Progenitor cell of endocrine pancreas (in vitro differentiated cells): ENCODE data around the gene CDC42EP4. TPM values are rescaled to one million over a fixed set of nuclear protein-coding genes. Genes with fewer than 3 reads are reported as not detected.

Experiments
- DNase-seq: peaks from one replicate; pipeline ENCODE4 v3.0.0; 2021; ENCODE audit warnings: low spot score; ENCODE audit not compliant: unreplicated experiment
- H3K27ac Mint-ChIP-seq: 2 replicates; pipeline ENCODE4 v1.8.0; 2021; ENCODE audit warnings: mild to moderate bottlenecking, moderate library complexity, mixed read lengths
- H3K27me3 Mint-ChIP-seq: 2 replicates; pipeline ENCODE4 v1.8.0; 2021; ENCODE audit warnings: mixed read lengths
- H3K36me3 Mint-ChIP-seq: 2 replicates; pipeline ENCODE4 v1.8.0; 2022; ENCODE audit warnings: mixed read lengths; ENCODE audit not compliant: insufficient read depth
- H3K4me1 Mint-ChIP-seq: 2 replicates; pipeline ENCODE4 v1.8.0; 2021; ENCODE audit warnings: low read depth, mixed read lengths
- H3K4me3 Mint-ChIP-seq: 2 replicates; pipeline ENCODE4 v1.8.0; 2021; ENCODE audit warnings: low read depth, mild to moderate bottlenecking, moderate library complexity, mixed read lengths
- H3K9me3 Mint-ChIP-seq: 2 replicates; pipeline ENCODE4 v1.8.0; 2021; ENCODE audit warnings: low read depth, mixed read lengths
- total RNA-seq: library from RNA; stranded (reverse); gene quantifications from 2 replicates; pipeline ENCODE4 v1.2.1, GENCODE V29; 2021
- TF ChIP-seq, protein P1 (sequence below): fragments of 200-600 bp; sonication (generic); IDR thresholded peaks from one replicate; pipeline ENCODE4 v1.5.0; 2021; ENCODE audit warnings: antibody characterized with exemption, mild to moderate bottlenecking; ENCODE audit not compliant: unreplicated experiment

The CDC42EP4 gene
- total RNA-seq, 1 donor from 2014 or later: 77.9 TPM

DNA sequence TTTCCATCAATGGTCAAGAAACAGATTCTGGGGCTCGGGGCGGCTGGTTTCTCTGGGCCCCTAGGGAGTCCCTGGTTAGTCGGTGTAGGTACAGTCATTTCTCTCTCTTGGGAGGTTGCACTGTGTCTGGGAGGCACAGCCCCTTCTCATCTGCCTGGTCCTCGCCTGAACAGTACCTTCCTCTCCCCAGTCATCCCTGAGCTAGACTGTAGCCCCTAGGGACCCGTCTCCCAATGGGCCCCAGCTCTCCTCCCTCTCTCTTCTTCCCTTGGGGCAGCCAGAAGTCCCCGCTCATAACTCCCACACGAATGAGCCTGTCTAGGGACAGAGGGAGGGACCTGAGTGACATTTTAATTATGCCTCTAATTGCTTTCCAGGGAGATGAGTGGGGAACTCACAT lies 29.9 kb downstream of the CDC42EP4 start:
- H3K27ac Mint-ChIP-seq: peak overlapping the region; percentile 37
- H3K4me1 Mint-ChIP-seq: peaks cover 25% of the 10 kb centered on the region
- no peaks in the 10 kb centered on the region for H3K27me3 Mint-ChIP-seq

DNA sequence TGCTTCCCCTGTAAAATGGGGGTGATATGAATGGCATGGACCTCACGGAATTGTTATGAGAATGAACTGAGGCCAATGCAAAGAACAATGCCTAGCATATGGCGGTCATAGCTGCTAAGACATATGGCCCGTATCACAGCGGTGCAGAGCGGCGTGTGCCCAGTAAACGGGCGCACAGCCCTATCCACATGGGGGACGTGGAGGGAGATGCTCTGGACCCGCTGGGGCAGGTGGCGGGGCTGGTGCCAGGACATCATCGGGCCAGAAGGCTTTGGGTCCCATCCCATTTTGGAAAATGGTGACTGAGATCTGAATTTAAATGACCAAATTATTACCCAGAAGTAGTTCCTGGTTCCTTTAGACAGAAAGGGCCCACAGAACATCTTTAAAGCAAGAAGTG lies 31.6 kb downstream of the CDC42EP4 start:
- DNase-seq: no peak
- TF ChIP-seq, protein P1, sequence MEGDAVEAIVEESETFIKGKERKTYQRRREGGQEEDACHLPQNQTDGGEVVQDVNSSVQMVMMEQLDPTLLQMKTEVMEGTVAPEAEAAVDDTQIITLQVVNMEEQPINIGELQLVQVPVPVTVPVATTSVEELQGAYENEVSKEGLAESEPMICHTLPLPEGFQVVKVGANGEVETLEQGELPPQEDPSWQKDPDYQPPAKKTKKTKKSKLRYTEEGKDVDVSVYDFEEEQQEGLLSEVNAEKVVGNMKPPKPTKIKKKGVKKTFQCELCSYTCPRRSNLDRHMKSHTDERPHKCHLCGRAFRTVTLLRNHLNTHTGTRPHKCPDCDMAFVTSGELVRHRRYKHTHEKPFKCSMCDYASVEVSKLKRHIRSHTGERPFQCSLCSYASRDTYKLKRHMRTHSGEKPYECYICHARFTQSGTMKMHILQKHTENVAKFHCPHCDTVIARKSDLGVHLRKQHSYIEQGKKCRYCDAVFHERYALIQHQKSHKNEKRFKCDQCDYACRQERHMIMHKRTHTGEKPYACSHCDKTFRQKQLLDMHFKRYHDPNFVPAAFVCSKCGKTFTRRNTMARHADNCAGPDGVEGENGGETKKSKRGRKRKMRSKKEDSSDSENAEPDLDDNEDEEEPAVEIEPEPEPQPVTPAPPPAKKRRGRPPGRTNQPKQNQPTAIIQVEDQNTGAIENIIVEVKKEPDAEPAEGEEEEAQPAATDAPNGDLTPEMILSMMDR: no peak
- H3K4me1 Mint-ChIP-seq: peaks cover 18% of the 10 kb centered on the region
- no peaks in the 10 kb centered on the region for H3K9me3 Mint-ChIP-seq
- no peak overlapping the region for H3K27ac Mint-ChIP-seq
- no peaks in the 10 kb centered on the region for H3K27me3 Mint-ChIP-seq
- peaks cover 2% of the 10 kb centered on the region for H3K36me3 Mint-ChIP-seq
- no peak overlapping the region for H3K4me3 Mint-ChIP-seq

More for the DNA sequence above, 29.9 kb downstream of the CDC42EP4 start:
- Mint-ChIP-seq H3K36me3 (peaks cover 6% of the 10 kb centered on the region), H3K9me3 (no peaks in the 10 kb centered on the region), H3K4me3 (no peak overlapping the region)
- TF ChIP-seq, protein P1: no peak
- DNase-seq: no peak

DNA sequence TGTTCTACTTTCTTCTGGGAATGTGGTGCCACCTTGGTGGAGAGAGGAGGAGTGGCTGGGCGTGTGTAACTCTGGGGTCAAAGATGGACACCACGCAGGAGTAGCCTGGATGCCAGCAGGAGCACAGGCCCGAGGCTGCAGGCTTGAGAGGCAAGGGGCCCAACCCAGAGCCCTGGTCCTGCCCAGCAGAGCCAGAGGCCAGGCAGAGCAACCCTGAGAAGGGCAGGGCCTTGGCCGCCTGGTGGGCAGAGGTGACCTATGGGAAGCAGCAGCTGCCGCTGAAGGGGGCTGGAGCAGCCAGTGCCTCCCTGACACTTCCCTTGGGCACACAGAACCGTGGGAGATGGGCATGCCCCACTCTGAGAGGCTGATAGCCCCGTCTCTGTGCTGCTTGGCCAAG lies 32.1 kb downstream of the CDC42EP4 start:
- Mint-ChIP-seq H3K36me3 (peaks cover 2% of the 10 kb centered on the region), H3K27ac (no peak overlapping the region), H3K4me1 (peaks cover 18% of the 10 kb centered on the region), H3K27me3 (no peaks in the 10 kb centered on the region), H3K4me3 (no peak overlapping the region), H3K9me3 (no peaks in the 10 kb centered on the region)
- TF ChIP-seq, protein P1: no peak
- DNase-seq: no peak

DNA sequence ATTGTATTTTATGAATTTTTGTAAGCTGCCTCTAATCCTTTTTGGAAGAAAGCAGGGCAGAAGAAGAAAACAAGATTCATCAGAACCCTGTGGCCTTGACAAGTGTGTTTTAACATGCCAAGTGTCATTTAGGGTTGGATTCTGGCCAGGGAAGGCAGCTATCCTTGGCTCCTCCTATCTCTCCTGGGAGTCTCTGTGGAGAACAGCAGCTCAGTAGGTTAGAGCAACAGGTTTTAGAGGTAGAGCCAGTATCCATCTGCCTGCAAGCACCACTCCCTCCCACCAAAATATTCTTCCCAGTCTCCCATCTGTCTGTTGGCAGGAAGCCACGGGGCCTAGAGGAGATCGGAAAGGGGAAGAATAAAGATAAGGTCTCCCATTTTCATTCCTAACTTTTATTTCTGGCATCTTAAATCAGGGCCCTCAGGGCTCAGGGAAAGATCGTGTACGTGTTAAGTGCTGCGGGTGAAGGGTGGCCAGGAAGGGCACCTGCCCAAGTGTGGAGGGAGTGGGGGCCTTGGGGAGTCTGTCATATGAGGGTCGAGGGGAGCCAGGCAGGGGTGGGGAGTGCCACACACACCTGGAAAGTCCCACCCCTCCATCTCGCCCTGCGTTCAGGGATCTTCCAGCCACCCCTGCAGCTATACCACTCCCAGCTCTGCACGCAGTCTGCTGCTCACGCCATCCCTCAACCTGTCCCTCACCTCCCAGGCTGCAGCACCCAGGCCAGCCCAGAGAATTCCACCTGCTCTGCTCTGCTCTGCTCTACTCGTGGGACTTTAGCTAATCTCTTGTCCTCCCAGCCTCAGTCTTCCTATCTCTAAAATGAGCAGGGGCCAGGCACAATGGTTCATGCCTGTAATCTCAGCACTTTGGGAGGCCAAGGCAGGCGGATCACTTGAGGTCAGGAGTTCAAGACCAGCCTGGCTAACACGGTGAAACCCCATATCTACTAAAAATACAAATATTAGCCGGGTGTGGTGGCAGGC lies 33.0 kb downstream of the CDC42EP4 start:
- Mint-ChIP-seq H3K4me1 (peaks cover 14% of the 10 kb centered on the region), H3K9me3 (no peaks in the 10 kb centered on the region), H3K27ac (peak overlapping the region; percentile 73), H3K27me3 (no peaks in the 10 kb centered on the region), H3K4me3 (no peak overlapping the region), H3K36me3 (peaks cover 1% of the 10 kb centered on the region)
- TF ChIP-seq, protein P1: no peak
- no peak for DNase-seq

DNA sequence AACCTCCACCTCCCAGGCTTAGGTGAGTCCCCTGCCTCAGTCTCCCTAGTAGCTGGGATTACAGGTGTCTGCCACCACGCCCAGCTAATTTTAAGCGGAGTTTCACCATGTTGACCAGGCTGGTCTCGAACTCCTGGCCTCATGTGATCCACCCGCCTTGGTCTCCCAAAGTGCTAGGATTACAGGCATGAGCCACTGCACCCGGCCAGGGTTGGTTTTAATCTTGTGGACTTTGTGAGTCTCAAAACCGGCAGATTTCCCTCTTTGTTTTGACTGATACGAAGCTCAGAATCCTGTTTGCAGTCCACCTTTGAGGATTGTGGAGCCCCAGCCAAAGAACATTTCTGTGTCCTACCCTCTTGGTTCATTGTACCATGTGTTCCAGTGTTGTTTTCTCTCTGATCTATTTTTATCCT lies 33.7 kb downstream of the CDC42EP4 start:
- H3K4me3 Mint-ChIP-seq: no peak overlapping the region
- H3K27me3 Mint-ChIP-seq: no peaks in the 10 kb centered on the region
- TF ChIP-seq, protein P1: no peak
- peaks cover 13% of the 10 kb centered on the region for H3K4me1 Mint-ChIP-seq
- H3K36me3 Mint-ChIP-seq: peaks cover 1% of the 10 kb centered on the region
- no peak overlapping the region for H3K27ac Mint-ChIP-seq
- no peak for DNase-seq
- H3K9me3 Mint-ChIP-seq: no peaks in the 10 kb centered on the region
